Retina (tissue), 1 donor: ENCODE results near the gene PSMB7.

Experiments
- DNase-seq: peaks from one replicate; pipeline ENCODE4 v3.0.0-alpha.2; 2016

The PSMB7 gene

GRCh38 chr9:124409410-124409809, 5.8 kb downstream of the PSMB7 start:
- no peak for DNase-seq

- no peak for DNase-seq
Measured at GRCh38 chr9:124403246-124403645, 12.0 kb downstream of the PSMB7 start.

GRCh38 chr9:124399968-124400940, 15.0 kb downstream of the PSMB7 start:
- DNase-seq = no peak

- DNase-seq = peak; percentile 58
Measured at GRCh38 chr9:124399323-124399967, 15.8 kb downstream of the PSMB7 start.

- no peak for DNase-seq
Measured at GRCh38 chr9:124398191-124398935, 16.9 kb downstream of the PSMB7 start.

- no peak for DNase-seq
Measured at GRCh38 chr9:124395826-124396225, 19.4 kb downstream of the PSMB7 start.

GRCh38 chr9:124394596-124394995, 20.6 kb downstream of the PSMB7 start:
- no peak for DNase-seq

GRCh38 chr9:124394167-124394566, 21.1 kb downstream of the PSMB7 start:
- no peak for DNase-seq

GRCh38 chr9:124392871-124393460, 22.3 kb downstream of the PSMB7 start:
- DNase-seq = no peak

- no peak for DNase-seq
Measured at GRCh38 chr9:124392254-124392870, 22.9 kb downstream of the PSMB7 start.

- no peak for DNase-seq
Measured at GRCh38 chr9:124390794-124391658, 24.2 kb downstream of the PSMB7 start.

- DNase-seq = no peak
Measured at GRCh38 chr9:124389146-124389939, 25.9 kb downstream of the PSMB7 start.

GRCh38 chr9:124388275-124389048, 26.8 kb downstream of the PSMB7 start:
- DNase-seq = no peak

- DNase-seq = no peak
Measured at GRCh38 chr9:124386201-124386600, 29.0 kb downstream of the PSMB7 start.

- no peak for DNase-seq
Measured at GRCh38 chr9:124385623-124386022, 29.6 kb downstream of the PSMB7 start.

GRCh38 chr9:124384846-124385245, 30.4 kb downstream of the PSMB7 start:
- no peak for DNase-seq

- no peak for DNase-seq
Measured at GRCh38 chr9:124384210-124384609, 31.0 kb downstream of the PSMB7 start.

GRCh38 chr9:124381170-124381945, 33.9 kb downstream of the PSMB7 start:
- no peak for DNase-seq
